ENCODE data around the gene KRT14. TPM values are rescaled to one million over a fixed set of nuclear protein-coding genes. Genes with fewer than 3 reads are reported as not detected.

The KRT14 gene
- total RNA-seq, 1 experiment from 2014 or later, result not detected

Other genes starting within 250 kb of the KRT14 start
- gene KRT33A, start 236.1 kb downstream of the KRT14 start, total RNA-seq (2014; rRNA removed; shearing (Covaris generic)), result not detected in 2 replicates
- gene KRT33B, start 217.1 kb downstream of the KRT14 start, total RNA-seq (2014; rRNA removed; shearing (Covaris generic)), result not detected in 2 replicates
- gene KRT34, start 204.6 kb downstream of the KRT14 start, total RNA-seq (2014; rRNA removed; shearing (Covaris generic)), result 0.08 TPM in 1 of 2 replicates, not detected in the other
- 0.08 TPM in 1 of 2 replicates, not detected in the other for gene KRT31, start 189.3 kb downstream of the KRT14 start, total RNA-seq (2014; rRNA removed; shearing (Covaris generic))
- not detected in 2 replicates for gene KRT37, start 162.3 kb downstream of the KRT14 start, total RNA-seq (2014; rRNA removed; shearing (Covaris generic))
- gene KRT38, start 145.9 kb downstream of the KRT14 start, total RNA-seq (2014; rRNA removed; shearing (Covaris generic)), result not detected in 2 replicates
- gene KRT32, start 119.5 kb downstream of the KRT14 start, total RNA-seq (2014; rRNA removed; shearing (Covaris generic)), result not detected in 2 replicates
- not detected in 2 replicates for gene KRT35, start 105.7 kb downstream of the KRT14 start, total RNA-seq (2014; rRNA removed; shearing (Covaris generic))
- gene KRT36, start 97.0 kb downstream of the KRT14 start, total RNA-seq (2014; rRNA removed; shearing (Covaris generic)), result not detected in 2 replicates
- gene KRT13, start 81.3 kb downstream of the KRT14 start, total RNA-seq (2014; rRNA removed; shearing (Covaris generic)), result 0.30 TPM in 1 of 2 replicates, not detected in the other
- 0.08 TPM in 1 of 2 replicates, not detected in the other for gene KRT15, start 68.0 kb downstream of the KRT14 start, total RNA-seq (2014; rRNA removed; shearing (Covaris generic))
- gene KRT19, start 58.6 kb downstream of the KRT14 start, total RNA-seq (2014; rRNA removed; shearing (Covaris generic)), result 0.25 TPM in 1 of 2 replicates, not detected in the other
- gene KRT9, start 14.8 kb downstream of the KRT14 start, total RNA-seq (2014; rRNA removed; shearing (Covaris generic)), result not detected in 2 replicates
- gene KRT16, start 25.9 kb upstream of the KRT14 start, total RNA-seq (2014; rRNA removed; shearing (Covaris generic)), result 0.08 TPM in 1 of 2 replicates, not detected in the other
- 134 and 149 TPM in 2 replicates for gene KRT17, start 37.7 kb upstream of the KRT14 start, total RNA-seq (2014; rRNA removed; shearing (Covaris generic))
- gene EIF1, start 102.0 kb upstream of the KRT14 start, total RNA-seq (2014; rRNA removed; shearing (Covaris generic)), result 107 and 142 TPM in 2 replicates
- not detected in 2 replicates for gene GAST, start 125.4 kb upstream of the KRT14 start, total RNA-seq (2014; rRNA removed; shearing (Covaris generic))
- gene HAP1, start 147.7 kb upstream of the KRT14 start, total RNA-seq (2014; rRNA removed; shearing (Covaris generic)), result 0.08 and 0.10 TPM in 2 replicates
- gene JUP, start 199.8 kb upstream of the KRT14 start, total RNA-seq (2014; rRNA removed; shearing (Covaris generic)), result 1.2 and 1.7 TPM in 2 replicates
- 15.7 and 16.9 TPM in 2 replicates for gene P3H4, start 225.1 kb upstream of the KRT14 start, total RNA-seq (2014; rRNA removed; shearing (Covaris generic))
- gene FKBP10, start 226.1 kb upstream of the KRT14 start, total RNA-seq (2014; rRNA removed; shearing (Covaris generic)), result 61.4 and 72.2 TPM in 2 replicates
- gene NT5C3B, start 249.3 kb upstream of the KRT14 start, total RNA-seq (2014; rRNA removed; shearing (Covaris generic)), result 115 and 120 TPM in 2 replicates